ENCODE results near the gene INPP5A.

DNA sequence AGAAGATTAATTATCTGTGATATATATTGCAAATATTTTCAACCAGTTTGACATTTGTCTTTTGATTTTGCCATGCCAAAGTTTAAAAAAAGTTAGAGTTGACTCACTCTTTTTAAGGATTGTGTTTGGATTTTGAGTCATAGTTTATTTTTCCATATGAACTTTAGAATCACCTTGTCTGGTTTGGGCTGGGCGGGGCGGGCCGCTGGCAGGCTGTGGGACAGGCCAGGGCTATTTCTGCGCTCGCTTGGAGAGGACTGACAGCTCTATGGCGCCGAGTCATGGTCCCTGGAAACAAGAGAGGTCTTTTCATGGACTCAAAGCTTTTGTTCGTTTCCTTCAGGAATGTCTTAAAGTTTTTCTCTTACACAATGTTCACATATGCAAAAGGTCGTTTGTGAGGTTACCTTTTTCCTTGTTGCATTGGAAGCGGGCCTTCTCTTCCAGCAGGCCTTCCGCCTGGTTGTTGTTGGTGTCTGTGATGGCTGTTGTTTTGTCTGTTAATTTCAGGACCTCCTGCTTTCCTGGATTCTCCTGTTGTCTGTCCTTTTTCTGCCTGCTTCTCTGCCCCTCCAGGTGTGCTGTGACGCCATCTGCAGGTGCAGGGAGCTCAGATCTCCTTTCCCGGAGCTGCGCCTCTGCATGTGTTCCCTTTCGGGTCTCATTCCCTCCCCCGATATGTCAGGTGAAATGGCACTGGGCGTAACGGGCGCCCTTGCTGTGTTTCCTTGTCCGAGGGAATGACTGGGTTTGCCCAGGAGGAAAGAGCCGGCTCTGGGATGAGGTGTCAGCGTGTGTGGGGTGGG is 53.8 kb downstream of the INPP5A start:
- TF ChIP-seq TAF1 (IDR thresholded peaks at IDR 0.05; ENCODE audit: low read depth) = no peak
- TF ChIP-seq MAX (IDR thresholded peaks at IDR 0.05) = no peak
- TF ChIP-seq YY1 (IDR thresholded peaks at IDR 0.05; ENCODE audit: low read depth) = no peak
- no peak for TF ChIP-seq CEBPB (IDR thresholded peaks at IDR 0.05)
